ENCODE data around the gene EPS8L1. TPM values are rescaled to one million over a fixed set of nuclear protein-coding genes. Genes with fewer than 3 reads are reported as not detected.

Gene EPS8L1
- total RNA-seq, 1 experiment from 2014 or later, result 75.8 TPM

DNA sequence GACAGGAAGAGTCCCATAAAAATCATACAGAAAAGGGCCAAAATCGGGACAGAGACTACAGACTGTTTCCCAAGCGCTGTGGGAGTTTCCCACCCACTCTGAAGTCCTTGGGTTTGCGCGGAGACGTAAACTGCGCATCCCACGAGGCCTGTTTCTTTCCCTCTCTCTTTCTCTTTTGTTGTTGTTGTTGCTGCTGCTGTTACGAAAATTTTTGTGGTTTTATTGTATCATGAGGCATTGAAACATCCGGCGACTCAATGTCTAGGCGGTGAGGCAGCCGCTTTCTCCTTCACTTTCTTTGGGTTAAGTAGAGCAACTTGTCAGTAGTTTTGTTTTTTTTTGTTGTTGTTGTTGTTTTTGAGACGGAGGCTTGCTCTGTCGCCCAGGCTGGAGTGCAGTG, 43.4 kb downstream of the EPS8L1 start:
- no peak overlapping the region for H3K9ac ChIP-seq (ENCODE audit: low read length)
- intact Hi-C loops (cut with micrococcal nuclease), result loop anchor here (5.0 kb wide), 1 partner anchor 57 kb away; the partner anchor contains the start of gene RDH13
- ATAC-seq (no peak), DNase-seq (no peak)
- CTCF ChIA-PET, result no interaction called here
- H3K27ac ChIP-seq (ENCODE audit: low read length), result no peak overlapping the region
- peaks cover 5% of the 10 kb centered on the region for H3F3A ChIP-seq (ENCODE audit: low read length, unreplicated experiment)
- H2AFZ ChIP-seq (ENCODE audit: low read length), result no peak overlapping the region
- H3K9me3 ChIP-seq (ENCODE audit: low read length), result no peaks in the 10 kb centered on the region
- no TSS peak for BruUV-seq (replicated peaks)
- peaks cover 9% of the 10 kb centered on the region for H3K27me3 ChIP-seq (ENCODE audit: low read length)
- POLR2A ChIA-PET (ENCODE audit: unreplicated experiment), result no interaction called here
- peaks cover 25% of the 10 kb centered on the region for H4K20me1 ChIP-seq (ENCODE audit: low read length)
- H3K4me2 ChIP-seq (ENCODE audit: low read length), result no peak overlapping the region
- H3K4me1 ChIP-seq (ENCODE audit: insufficient read depth, low read length), result peaks cover 12% of the 10 kb centered on the region
- no peaks in the 10 kb centered on the region for H3K9me2 ChIP-seq (replicated peaks; ENCODE audit: low read length)
- no peak overlapping the region for H3K4me3 ChIP-seq (ENCODE audit: low read length)
- TF ChIP-seq EZH2phosphoT487 (IDR thresholded peaks at IDR 0.05; ENCODE audit: borderline replicate concordance, low read length) (no peak), EZH2 (IDR thresholded peaks at IDR 0.05; ENCODE audit: low read length, unreplicated experiment) (no peak)
- TF ChIP-seq, protein P1, sequence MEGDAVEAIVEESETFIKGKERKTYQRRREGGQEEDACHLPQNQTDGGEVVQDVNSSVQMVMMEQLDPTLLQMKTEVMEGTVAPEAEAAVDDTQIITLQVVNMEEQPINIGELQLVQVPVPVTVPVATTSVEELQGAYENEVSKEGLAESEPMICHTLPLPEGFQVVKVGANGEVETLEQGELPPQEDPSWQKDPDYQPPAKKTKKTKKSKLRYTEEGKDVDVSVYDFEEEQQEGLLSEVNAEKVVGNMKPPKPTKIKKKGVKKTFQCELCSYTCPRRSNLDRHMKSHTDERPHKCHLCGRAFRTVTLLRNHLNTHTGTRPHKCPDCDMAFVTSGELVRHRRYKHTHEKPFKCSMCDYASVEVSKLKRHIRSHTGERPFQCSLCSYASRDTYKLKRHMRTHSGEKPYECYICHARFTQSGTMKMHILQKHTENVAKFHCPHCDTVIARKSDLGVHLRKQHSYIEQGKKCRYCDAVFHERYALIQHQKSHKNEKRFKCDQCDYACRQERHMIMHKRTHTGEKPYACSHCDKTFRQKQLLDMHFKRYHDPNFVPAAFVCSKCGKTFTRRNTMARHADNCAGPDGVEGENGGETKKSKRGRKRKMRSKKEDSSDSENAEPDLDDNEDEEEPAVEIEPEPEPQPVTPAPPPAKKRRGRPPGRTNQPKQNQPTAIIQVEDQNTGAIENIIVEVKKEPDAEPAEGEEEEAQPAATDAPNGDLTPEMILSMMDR (conservative IDR thresholded peaks at IDR 0.05; ENCODE audit: low read depth, low read length), result no peak
- no peaks in the 10 kb centered on the region for H3K36me3 ChIP-seq (ENCODE audit: low read depth, low read length)
- H3K79me2 ChIP-seq (ENCODE audit: low read length), result peaks cover 30% of the 10 kb centered on the region

DNA sequence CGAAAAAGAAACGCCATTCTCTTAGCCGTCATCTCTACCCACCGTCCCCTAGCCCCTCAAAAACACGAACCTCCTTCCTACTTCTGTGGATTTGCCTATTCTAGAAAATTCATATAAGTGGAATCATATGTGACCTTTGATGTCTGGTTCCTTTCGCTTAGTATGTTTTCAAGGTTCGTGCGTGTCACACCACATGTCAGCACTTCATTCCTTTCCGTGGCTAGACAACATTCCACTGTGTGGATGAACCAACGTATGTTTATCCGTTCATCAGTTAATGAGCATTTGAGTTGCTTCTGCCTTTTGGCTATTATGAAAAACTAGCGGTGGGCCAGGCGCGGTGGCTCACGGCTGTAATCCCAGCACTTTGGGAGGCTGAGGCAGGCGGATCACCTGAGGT, 55.8 kb downstream of the EPS8L1 start:
- Histone ChIP-seq H3K4me2 (ENCODE audit: low read length) (no peak overlapping the region), H3K79me2 (ENCODE audit: low read length) (no peaks in the 10 kb centered on the region), H3K9ac (ENCODE audit: low read length) (no peak overlapping the region), H3K27ac (ENCODE audit: low read length) (no peak overlapping the region), H4K20me1 (ENCODE audit: low read length) (no peaks in the 10 kb centered on the region), H3K9me3 (ENCODE audit: low read length) (no peaks in the 10 kb centered on the region), H3K9me2 (replicated peaks; ENCODE audit: low read length) (no peaks in the 10 kb centered on the region), H3K36me3 (ENCODE audit: low read depth, low read length) (no peaks in the 10 kb centered on the region), H3F3A (ENCODE audit: low read length, unreplicated experiment) (no peaks in the 10 kb centered on the region), H2AFZ (ENCODE audit: low read length) (no peak overlapping the region), H3K27me3 (ENCODE audit: low read length) (no peaks in the 10 kb centered on the region), H3K4me1 (ENCODE audit: insufficient read depth, low read length) (no peaks in the 10 kb centered on the region), H3K4me3 (ENCODE audit: low read length) (no peak overlapping the region)
- no peak for ATAC-seq
- DNase-seq, result no peak
- BruUV-seq (replicated peaks), result no TSS peak
- ChIA-PET CTCF (interaction anchor here (0.6 kb wide), 1 partner anchor 10 kb away, joined by 7 read pairs; no protein-coding TSS in a partner anchor), POLR2A (ENCODE audit: unreplicated experiment) (no interaction called here)
- intact Hi-C loops (cut with micrococcal nuclease), result no loop called here
- TF ChIP-seq, protein P1 (conservative IDR thresholded peaks at IDR 0.05; ENCODE audit: low read depth, low read length), result no peak
- TF ChIP-seq EZH2 (IDR thresholded peaks at IDR 0.05; ENCODE audit: low read length, unreplicated experiment) (no peak), EZH2phosphoT487 (IDR thresholded peaks at IDR 0.05; ENCODE audit: borderline replicate concordance, low read length) (no peak)

DNA sequence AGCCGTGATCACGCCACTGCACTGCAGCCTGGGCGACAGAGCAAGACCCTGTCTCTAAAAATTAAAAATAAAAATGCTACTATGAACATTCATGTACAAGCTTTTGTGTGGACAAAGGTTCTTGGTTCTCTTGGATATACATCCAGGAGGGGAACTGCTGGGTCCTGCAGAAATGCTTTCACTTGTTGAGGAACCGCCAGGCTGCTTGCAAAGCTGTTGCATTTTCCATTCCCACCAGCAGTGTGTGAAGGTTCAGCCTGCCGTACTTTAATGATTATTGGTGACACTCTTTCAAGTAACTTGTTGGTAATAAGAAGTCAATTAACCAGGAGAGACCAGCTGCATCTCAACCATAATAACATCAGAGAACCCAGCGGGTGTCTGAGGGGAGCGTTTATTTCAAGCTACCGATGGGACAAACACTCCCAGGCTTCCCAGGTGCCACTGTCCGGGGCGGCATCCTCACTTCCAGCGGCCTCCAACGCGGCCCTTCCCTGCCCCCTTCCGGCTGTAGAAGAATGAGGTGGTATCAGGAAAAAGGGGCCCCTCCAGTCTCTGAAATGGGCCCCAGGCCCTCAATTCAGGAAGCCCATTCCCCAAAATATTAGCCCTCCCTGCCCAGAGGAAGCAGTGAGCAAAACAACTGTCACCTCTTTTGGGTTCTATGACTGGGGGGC, 56.9 kb downstream of the EPS8L1 start:
- intact Hi-C loops (cut with micrococcal nuclease), result no loop called here
- DNase-seq, result no peak
- no peaks in the 10 kb centered on the region for H3K9me2 ChIP-seq (replicated peaks; ENCODE audit: low read length)
- H3K9ac ChIP-seq (ENCODE audit: low read length), result no peak overlapping the region
- H3K27me3 ChIP-seq (ENCODE audit: low read length), result no peaks in the 10 kb centered on the region
- TF ChIP-seq EZH2phosphoT487 (IDR thresholded peaks at IDR 0.05; ENCODE audit: borderline replicate concordance, low read length) (no peak), EZH2 (IDR thresholded peaks at IDR 0.05; ENCODE audit: low read length, unreplicated experiment) (no peak)
- TF ChIP-seq, protein P1 (conservative IDR thresholded peaks at IDR 0.05; ENCODE audit: low read depth, low read length), result no peak
- H3K4me1 ChIP-seq (ENCODE audit: insufficient read depth, low read length), result no peaks in the 10 kb centered on the region
- H3K9me3 ChIP-seq (ENCODE audit: low read length), result no peaks in the 10 kb centered on the region
- H4K20me1 ChIP-seq (ENCODE audit: low read length), result no peaks in the 10 kb centered on the region
- CTCF ChIA-PET, result no interaction called here
- POLR2A ChIA-PET (ENCODE audit: unreplicated experiment), result no interaction called here
- ATAC-seq, result no peak
- H3K4me2 ChIP-seq (ENCODE audit: low read length), result no peak overlapping the region
- H2AFZ ChIP-seq (ENCODE audit: low read length), result no peak overlapping the region
- H3K79me2 ChIP-seq (ENCODE audit: low read length), result no peaks in the 10 kb centered on the region
- no peaks in the 10 kb centered on the region for H3F3A ChIP-seq (ENCODE audit: low read length, unreplicated experiment)
- H3K4me3 ChIP-seq (ENCODE audit: low read length), result no peak overlapping the region
- H3K36me3 ChIP-seq (ENCODE audit: low read depth, low read length), result no peaks in the 10 kb centered on the region
- no peak overlapping the region for H3K27ac ChIP-seq (ENCODE audit: low read length)
- no TSS peak for BruUV-seq (replicated peaks)
